IgD-negative memory B cell (primary cell): ENCODE measurements around the gene OVCA2. TPM values are rescaled to one million over a fixed set of nuclear protein-coding genes. Genes with fewer than 3 reads are reported as not detected.

Source experiments
- H3K27ac Mint-ChIP-seq, 3 donors: one replicate each; pipeline ENCODE4 v1.8.0; 2020 to 2022; ENCODE audit warnings: mild to moderate bottlenecking in 3 of 3, mixed read lengths in 3 of 3, moderate library complexity in 1 of 3
- H3K27me3 Mint-ChIP-seq: one replicate; pipeline ENCODE4 v1.8.0; 2021; ENCODE audit warnings: mixed read lengths
- H3K36me3 Mint-ChIP-seq: one replicate; pipeline ENCODE4 v1.8.0; 2020; ENCODE audit warnings: mild to moderate bottlenecking, mixed read lengths
- H3K4me1 Mint-ChIP-seq, 3 donors: one replicate each; pipeline ENCODE4 v1.8.0; 2020 to 2022; ENCODE audit warnings: mixed read lengths in 3 of 3, mild to moderate bottlenecking in 1 of 3
- H3K4me3 Mint-ChIP-seq, 4 donors: one replicate each; pipeline ENCODE4 v1.8.0; 2020 to 2022; ENCODE audit warnings: mild to moderate bottlenecking in 4 of 4, mixed read lengths in 4 of 4, moderate library complexity in 3 of 4
- H3K9me3 Mint-ChIP-seq, 3 donors: one replicate each; pipeline ENCODE4 v1.8.0; 2020 to 2021; ENCODE audit warnings: mixed read lengths in 3 of 3, mild to moderate bottlenecking in 1 of 3
- polyA plus RNA-seq: library from polyadenylated mRNA; unstranded; fragments of 300-500 nt; fragmentation: Illumina TruSeq; gene quantifications from one replicate; pipeline ENCODE4 v1.2.3, GENCODE V29; 2021

OVCA2 gene
- polyA plus RNA-seq, 1 donor from 2014 or later = 62.5 TPM

GRCh38 chr17:2084036-2084765 is 42.4 kb downstream of the OVCA2 start:
- Mint-ChIP-seq H3K27ac (no peak overlapping the region), H3K4me1 (peaks cover 26 to 29% (median 26%) of the 10 kb centered on the region in 3 donors), H3K27me3 (peaks cover 4% of the 10 kb centered on the region), H3K9me3 (no peaks in the 10 kb centered on the region), H3K36me3 (peaks cover 9% of the 10 kb centered on the region), H3K4me3 (peak overlapping the region in 1 of 4 donors; percentile 67)

GRCh38 chr17:2084766-2085647 is 43.2 kb downstream of the OVCA2 start:
- peak overlapping the region in 1 of 3 donors; percentile 84 for H3K27ac Mint-ChIP-seq
- peaks cover 9% of the 10 kb centered on the region for H3K36me3 Mint-ChIP-seq
- peaks cover 31 to 33% (median 32%) of the 10 kb centered on the region in 3 donors for H3K4me1 Mint-ChIP-seq
- H3K9me3 Mint-ChIP-seq = no peaks in the 10 kb centered on the region
- no peak overlapping the region for H3K4me3 Mint-ChIP-seq
- H3K27me3 Mint-ChIP-seq = peaks cover 4% of the 10 kb centered on the region

GRCh38 chr17:2085648-2085949 is 43.8 kb downstream of the OVCA2 start:
- H3K36me3 Mint-ChIP-seq = peaks cover 9% of the 10 kb centered on the region
- peak overlapping the region in 1 of 3 donors; percentile 84 for H3K27ac Mint-ChIP-seq
- H3K4me3 Mint-ChIP-seq = no peak overlapping the region
- peaks cover 34 to 38% (median 35%) of the 10 kb centered on the region in 3 donors for H3K4me1 Mint-ChIP-seq
- H3K9me3 Mint-ChIP-seq = no peaks in the 10 kb centered on the region
- peaks cover 4% of the 10 kb centered on the region for H3K27me3 Mint-ChIP-seq

GRCh38 chr17:2086306-2086705 is 44.5 kb downstream of the OVCA2 start:
- Mint-ChIP-seq H3K27ac (peak overlapping the region in 2 of 3 donors; percentile 32 to 70), H3K4me3 (peak overlapping the region in 1 of 4 donors; percentile 38), H3K9me3 (no peaks in the 10 kb centered on the region), H3K36me3 (peaks cover 9% of the 10 kb centered on the region), H3K4me1 (peaks cover 34 to 44% (median 35%) of the 10 kb centered on the region in 3 donors), H3K27me3 (peaks cover 4% of the 10 kb centered on the region)

GRCh38 chr17:2087597-2088211 is 45.9 kb downstream of the OVCA2 start:
- peak overlapping the region; percentile 54 to 90 (median 74) for H3K4me3 Mint-ChIP-seq
- H3K27me3 Mint-ChIP-seq = peaks cover 4% of the 10 kb centered on the region
- peaks cover 34 to 50% (median 35%) of the 10 kb centered on the region in 3 donors for H3K4me1 Mint-ChIP-seq

DNA sequence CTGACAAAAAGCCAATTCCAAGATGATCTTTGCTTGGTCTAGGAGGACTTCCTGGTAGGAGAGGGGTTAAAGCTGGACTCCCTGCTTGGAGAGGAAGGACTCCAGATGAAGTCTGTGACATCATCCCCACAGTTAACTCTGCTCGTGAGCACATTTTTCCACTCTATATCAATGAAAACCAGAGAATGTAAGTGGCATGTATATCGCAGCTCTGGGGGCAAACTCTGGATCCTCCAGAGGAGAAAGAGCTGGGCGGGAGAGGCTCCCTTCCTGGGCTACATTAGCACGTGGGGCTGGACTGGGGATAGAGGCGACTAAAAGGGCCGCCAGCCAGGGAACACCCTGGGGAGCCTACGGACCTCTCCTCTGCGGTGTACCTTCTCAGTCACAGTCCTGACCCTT is 47.2 kb downstream of the OVCA2 start:
- Mint-ChIP-seq H3K27ac (peak overlapping the region; percentile 48 to 98 (median 85)), H3K36me3 (peaks cover 3% of the 10 kb centered on the region), H3K4me3 (peak overlapping the region; percentile 75 to 95 (median 90)), H3K4me1 (peaks cover 28 to 48% (median 29%) of the 10 kb centered on the region in 3 donors), H3K27me3 (peaks cover 4% of the 10 kb centered on the region), H3K9me3 (no peaks in the 10 kb centered on the region)

More at GRCh38 chr17:2087597-2088211, 45.9 kb downstream of the OVCA2 start:
- H3K9me3 Mint-ChIP-seq = no peaks in the 10 kb centered on the region
- H3K27ac Mint-ChIP-seq = peak overlapping the region; percentile 32 to 70 (median 33)
- H3K36me3 Mint-ChIP-seq = peaks cover 3% of the 10 kb centered on the region

DNA sequence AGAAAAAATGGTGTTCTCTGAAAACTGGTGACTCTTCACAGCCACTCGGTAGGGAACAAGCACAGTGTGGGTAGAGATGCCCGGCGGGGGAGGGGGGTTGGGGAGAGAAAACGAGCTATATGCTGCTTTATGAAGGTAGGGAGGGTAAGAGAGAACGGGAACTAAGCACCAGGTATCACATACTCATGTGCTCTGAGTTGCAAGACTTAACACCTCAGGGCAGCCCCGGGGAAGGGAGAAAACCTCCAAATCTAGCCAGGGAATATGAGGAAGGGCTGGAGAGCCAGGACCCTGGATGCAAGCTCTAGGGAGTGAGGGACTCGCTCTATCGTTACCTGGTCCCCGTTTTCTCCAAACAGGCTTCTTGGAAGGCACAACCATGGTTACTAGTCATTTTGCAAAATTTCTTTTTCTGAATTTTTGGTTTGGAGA is 48.4 kb downstream of the OVCA2 start:
- H3K27me3 Mint-ChIP-seq = peaks cover 4% of the 10 kb centered on the region
- H3K4me1 Mint-ChIP-seq = peaks cover 26 to 48% (median 28%) of the 10 kb centered on the region in 3 donors
- H3K4me3 Mint-ChIP-seq = peak overlapping the region; percentile 75 to 95 (median 90)
- no peaks in the 10 kb centered on the region for H3K36me3 Mint-ChIP-seq
- H3K27ac Mint-ChIP-seq = peak overlapping the region; percentile 46 to 98 (median 85)
- H3K9me3 Mint-ChIP-seq = no peaks in the 10 kb centered on the region

DNA sequence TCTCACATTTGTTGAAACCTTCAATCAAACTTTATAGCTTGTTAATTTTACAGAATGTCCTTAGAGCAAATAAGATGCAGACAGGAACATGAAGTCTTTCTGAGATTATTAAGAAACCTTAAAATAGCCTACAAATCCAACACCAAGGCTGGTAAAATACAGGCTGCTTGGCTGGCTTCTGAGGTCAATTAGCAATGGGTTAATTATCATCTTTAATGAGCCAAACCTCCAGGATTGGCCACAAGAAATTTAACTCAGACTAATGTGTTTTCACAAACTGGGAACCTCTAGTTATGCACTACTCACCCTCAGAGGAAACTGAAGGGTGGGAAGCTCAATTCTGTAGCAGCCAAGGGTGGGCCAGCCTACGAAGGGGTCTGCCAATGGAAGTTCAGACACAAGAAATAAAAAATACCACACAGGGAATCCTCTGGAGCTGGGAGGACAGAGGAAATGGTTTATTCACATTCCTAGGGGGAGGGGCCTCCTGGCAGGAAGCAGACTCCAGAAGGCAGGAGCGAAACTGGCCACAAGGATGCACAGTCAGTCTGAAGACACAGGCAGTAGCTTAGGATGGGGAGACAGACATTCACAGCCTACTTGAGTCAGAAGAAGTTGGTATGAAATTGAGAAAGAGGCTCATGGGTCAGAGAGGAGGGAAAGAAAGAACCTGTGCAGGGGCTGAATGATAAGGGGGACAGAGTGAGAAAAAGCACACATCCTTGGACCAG is 49.1 kb downstream of the OVCA2 start:
- Mint-ChIP-seq H3K9me3 (no peaks in the 10 kb centered on the region), H3K27ac (peak overlapping the region in 1 of 3 donors; percentile 46), H3K36me3 (no peaks in the 10 kb centered on the region), H3K27me3 (peaks cover 4% of the 10 kb centered on the region), H3K4me1 (peaks cover 26 to 48% (median 29%) of the 10 kb centered on the region in 3 donors), H3K4me3 (peak overlapping the region; percentile 50 to 95 (median 83))

DNA sequence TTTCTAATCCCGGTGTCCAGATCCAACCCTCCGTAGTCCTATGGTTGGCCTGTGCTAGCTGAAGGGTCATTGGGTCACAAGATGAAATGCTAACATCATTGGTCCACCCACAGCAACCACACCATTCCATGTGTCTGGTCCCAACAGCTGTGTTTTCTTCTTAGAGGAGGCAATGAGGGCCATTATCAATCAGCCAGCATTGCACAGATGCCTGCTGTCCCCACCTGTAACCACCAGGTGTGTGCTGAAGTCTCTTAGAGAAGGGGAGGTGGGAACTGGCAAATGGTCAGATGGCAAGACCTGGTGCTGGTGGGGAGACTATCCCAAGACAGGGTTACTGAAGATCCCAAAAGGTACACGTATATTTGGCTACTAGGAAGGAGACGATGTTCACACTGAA is 50.4 kb downstream of the OVCA2 start:
- H3K36me3 Mint-ChIP-seq = no peaks in the 10 kb centered on the region
- H3K27me3 Mint-ChIP-seq = peaks cover 4% of the 10 kb centered on the region
- H3K4me1 Mint-ChIP-seq = peaks cover 21 to 41% (median 23%) of the 10 kb centered on the region in 3 donors
- peak overlapping the region in 2 of 3 donors; percentile 23 to 75 for H3K27ac Mint-ChIP-seq
- peak overlapping the region in 2 of 4 donors; percentile 12 to 39 for H3K4me3 Mint-ChIP-seq
- H3K9me3 Mint-ChIP-seq = no peaks in the 10 kb centered on the region

Other genes starting within 250 kb of the OVCA2 start
- gene SMYD4, start 212.1 kb upstream of the OVCA2 start, polyA plus RNA-seq = 12.7 TPM
- 57.7 TPM for gene RPA1, start 212.0 kb upstream of the OVCA2 start, polyA plus RNA-seq
- 0.44 TPM for gene RTN4RL1, start 16.7 kb upstream of the OVCA2 start, polyA plus RNA-seq
- gene DPH1, start 11.9 kb upstream of the OVCA2 start, polyA plus RNA-seq = 34.4 TPM
- 0.88 TPM for gene HIC1, start 13.1 kb downstream of the OVCA2 start, polyA plus RNA-seq